BE2C (cell line): ENCODE measurements around the gene NRXN2.
A peak's percentile ranks its signal among the peaks of the same experiment; 100 is the strongest.

Source experiments
- DNase-seq: peaks from one replicate; pipeline ENCODE4 v3.0.0-alpha.2; 2020
- H3K27me3 ChIP-seq: fragments of 250-450 bp; sonication (Bioruptor Pico); 2 replicates; pipeline ENCODE4 v1.5.1; 2020; ENCODE audit warnings: mild to moderate bottlenecking
- H3K36me3 ChIP-seq: fragments of 250-450 bp; sonication (Bioruptor Pico); 2 replicates; pipeline ENCODE4 v1.5.1; 2020; ENCODE audit warnings: mild to moderate bottlenecking
- H3K4me1 ChIP-seq: fragments of 250-450 bp; sonication (Bioruptor Pico); 2 replicates; pipeline ENCODE4 v1.5.1; 2020
- H3K4me3 ChIP-seq: 2 replicates; pipeline ENCODE4 v1.5.1; 2011; ENCODE audit warnings: low read depth, low read length
- H3K9me3 ChIP-seq: fragments of 250-450 bp; sonication (Bioruptor Pico); 2 replicates; pipeline ENCODE4 v1.5.1; 2020
- TF ChIP-seq, protein P1 (sequence below): IDR thresholded peaks from 2 replicates; pipeline ENCODE4 v1.5.1; 2012; ENCODE audit warnings: mild to moderate bottlenecking, low read depth, low read length

Gene NRXN2

DNA sequence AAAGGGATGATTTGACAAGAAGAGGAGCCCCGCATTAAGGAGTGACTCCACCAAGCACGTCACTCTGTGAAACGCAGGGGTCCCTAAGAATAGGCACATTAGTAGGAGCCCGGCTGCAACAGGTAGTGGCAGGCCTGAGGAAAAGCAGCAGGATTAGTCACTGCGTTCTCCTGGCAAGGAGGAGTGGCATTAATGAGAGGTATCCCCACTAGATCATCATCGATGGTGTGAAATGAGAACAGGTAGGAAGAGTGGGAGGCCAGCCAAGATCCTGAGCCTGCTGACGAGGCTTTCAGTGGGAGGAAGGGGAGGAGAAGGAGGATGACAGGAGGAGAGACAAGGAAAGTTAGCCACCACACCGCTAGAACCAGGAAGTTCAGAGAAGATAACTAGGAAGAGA is 38.6 kb downstream of the NRXN2 start:
- TF ChIP-seq, protein P1, sequence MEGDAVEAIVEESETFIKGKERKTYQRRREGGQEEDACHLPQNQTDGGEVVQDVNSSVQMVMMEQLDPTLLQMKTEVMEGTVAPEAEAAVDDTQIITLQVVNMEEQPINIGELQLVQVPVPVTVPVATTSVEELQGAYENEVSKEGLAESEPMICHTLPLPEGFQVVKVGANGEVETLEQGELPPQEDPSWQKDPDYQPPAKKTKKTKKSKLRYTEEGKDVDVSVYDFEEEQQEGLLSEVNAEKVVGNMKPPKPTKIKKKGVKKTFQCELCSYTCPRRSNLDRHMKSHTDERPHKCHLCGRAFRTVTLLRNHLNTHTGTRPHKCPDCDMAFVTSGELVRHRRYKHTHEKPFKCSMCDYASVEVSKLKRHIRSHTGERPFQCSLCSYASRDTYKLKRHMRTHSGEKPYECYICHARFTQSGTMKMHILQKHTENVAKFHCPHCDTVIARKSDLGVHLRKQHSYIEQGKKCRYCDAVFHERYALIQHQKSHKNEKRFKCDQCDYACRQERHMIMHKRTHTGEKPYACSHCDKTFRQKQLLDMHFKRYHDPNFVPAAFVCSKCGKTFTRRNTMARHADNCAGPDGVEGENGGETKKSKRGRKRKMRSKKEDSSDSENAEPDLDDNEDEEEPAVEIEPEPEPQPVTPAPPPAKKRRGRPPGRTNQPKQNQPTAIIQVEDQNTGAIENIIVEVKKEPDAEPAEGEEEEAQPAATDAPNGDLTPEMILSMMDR = no peak
- Histone ChIP-seq H3K4me3 (no peak overlapping the region), H3K4me1 (no peaks in the 10 kb centered on the region), H3K9me3 (no peaks in the 10 kb centered on the region), H3K27me3 (no peaks in the 10 kb centered on the region), H3K36me3 (no peaks in the 10 kb centered on the region)
- DNase-seq = no peak

DNA sequence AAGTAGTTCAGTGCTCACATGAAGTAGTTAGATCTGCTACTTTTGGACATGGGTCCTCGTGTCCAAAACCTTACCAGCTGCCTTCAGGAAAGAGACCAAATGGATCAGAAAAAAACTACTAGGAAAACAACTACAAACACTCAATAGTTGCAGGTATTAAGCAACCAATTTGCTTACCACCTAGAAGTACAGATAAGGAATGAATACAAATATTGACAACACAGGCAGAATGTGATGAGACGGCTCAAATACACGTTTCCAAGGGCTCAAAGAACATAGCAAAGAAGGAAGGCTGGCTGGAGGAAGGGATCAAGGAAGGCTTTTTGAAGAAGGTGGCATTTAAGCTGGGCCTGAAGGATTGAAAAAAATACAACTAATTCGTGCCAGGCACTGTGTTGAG is 41.8 kb downstream of the NRXN2 start:
- DNase-seq = no peak
- Histone ChIP-seq H3K36me3 (no peaks in the 10 kb centered on the region), H3K4me3 (no peak overlapping the region), H3K27me3 (no peaks in the 10 kb centered on the region), H3K4me1 (peaks cover 3% of the 10 kb centered on the region), H3K9me3 (no peaks in the 10 kb centered on the region)
- TF ChIP-seq, protein P1 = no peak

DNA sequence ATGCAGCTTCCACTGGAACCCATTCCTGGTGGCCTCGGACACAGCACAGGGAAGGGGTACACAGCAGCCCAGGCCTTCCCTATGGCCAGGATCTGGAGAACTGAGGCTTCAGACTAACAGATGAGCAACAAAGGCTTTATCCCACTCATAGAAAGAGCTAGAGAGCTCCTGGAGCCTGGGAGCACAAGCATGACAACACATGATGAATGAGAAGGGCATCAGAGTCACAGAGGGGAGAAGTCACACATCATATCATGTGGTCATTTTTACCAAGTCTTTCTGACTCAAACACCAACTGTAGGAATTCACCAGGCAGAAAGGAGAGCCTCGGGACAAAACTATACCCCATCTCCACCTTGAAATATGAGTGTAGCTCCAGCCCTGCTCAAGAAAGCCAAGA is 43.2 kb downstream of the NRXN2 start:
- Histone ChIP-seq H3K27me3 (no peaks in the 10 kb centered on the region), H3K4me3 (no peak overlapping the region), H3K4me1 (peaks cover 11% of the 10 kb centered on the region)

DNA sequence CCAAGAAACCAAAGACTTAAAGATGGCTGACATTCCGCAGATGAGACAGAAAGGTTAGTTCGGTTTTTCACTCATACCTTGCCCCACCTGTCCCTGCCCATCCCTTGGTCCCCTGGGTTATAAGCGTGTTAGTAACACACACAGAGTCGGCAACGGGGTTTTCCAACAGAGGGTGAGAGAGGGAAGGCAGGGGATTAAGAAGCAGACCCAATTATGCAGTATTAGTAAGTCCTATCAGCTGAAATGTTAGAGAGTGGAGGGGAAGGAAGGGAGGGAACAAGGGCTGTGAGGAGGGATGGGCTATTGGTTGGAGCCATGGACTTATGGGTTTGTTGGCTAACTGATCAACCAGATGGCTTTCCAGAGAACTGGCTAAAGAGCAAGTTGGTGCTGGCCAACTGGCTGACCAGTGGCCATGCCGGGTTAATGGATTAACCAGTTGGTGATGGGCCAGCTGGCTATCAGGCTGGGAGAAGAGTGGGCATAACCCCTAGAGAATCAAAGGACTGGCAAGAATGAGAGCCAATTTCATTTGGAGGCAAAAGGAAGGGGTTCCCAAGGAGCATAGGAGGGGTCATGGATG is 45.5 kb downstream of the NRXN2 start:
- Histone ChIP-seq H3K27me3 (no peaks in the 10 kb centered on the region), H3K36me3 (no peaks in the 10 kb centered on the region), H3K4me3 (no peak overlapping the region), H3K4me1 (peaks cover 12% of the 10 kb centered on the region), H3K9me3 (no peaks in the 10 kb centered on the region)
- DNase-seq = no peak
- TF ChIP-seq, protein P1 = no peak

More for the DNA sequence above, 43.2 kb downstream of the NRXN2 start:
- H3K9me3 ChIP-seq = no peaks in the 10 kb centered on the region
- no peaks in the 10 kb centered on the region for H3K36me3 ChIP-seq
- TF ChIP-seq, protein P1 = no peak
- no peak for DNase-seq

DNA sequence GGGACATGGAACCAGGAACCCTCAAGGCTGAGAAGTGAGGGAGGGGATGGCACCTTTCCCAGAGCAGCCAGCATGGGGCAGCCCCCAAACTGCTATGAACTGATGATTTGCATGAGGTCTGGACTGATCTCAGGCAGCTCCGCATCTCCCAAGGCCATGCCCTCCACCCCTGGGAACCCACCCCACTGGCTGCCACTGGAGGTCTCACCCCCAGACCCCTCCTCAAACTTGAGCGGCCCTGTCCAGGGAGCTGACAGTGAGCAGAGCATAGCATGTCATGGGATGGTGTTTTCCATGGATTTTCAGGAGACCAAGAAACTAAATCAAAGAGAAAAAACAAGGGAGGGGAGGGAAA is 46.8 kb downstream of the NRXN2 start:
- no peaks in the 10 kb centered on the region for H3K9me3 ChIP-seq
- H3K4me3 ChIP-seq = no peak overlapping the region
- no peak for DNase-seq
- H3K27me3 ChIP-seq = no peaks in the 10 kb centered on the region
- peaks cover 12% of the 10 kb centered on the region for H3K4me1 ChIP-seq
- H3K36me3 ChIP-seq = no peaks in the 10 kb centered on the region
- TF ChIP-seq, protein P1 = no peak

DNA sequence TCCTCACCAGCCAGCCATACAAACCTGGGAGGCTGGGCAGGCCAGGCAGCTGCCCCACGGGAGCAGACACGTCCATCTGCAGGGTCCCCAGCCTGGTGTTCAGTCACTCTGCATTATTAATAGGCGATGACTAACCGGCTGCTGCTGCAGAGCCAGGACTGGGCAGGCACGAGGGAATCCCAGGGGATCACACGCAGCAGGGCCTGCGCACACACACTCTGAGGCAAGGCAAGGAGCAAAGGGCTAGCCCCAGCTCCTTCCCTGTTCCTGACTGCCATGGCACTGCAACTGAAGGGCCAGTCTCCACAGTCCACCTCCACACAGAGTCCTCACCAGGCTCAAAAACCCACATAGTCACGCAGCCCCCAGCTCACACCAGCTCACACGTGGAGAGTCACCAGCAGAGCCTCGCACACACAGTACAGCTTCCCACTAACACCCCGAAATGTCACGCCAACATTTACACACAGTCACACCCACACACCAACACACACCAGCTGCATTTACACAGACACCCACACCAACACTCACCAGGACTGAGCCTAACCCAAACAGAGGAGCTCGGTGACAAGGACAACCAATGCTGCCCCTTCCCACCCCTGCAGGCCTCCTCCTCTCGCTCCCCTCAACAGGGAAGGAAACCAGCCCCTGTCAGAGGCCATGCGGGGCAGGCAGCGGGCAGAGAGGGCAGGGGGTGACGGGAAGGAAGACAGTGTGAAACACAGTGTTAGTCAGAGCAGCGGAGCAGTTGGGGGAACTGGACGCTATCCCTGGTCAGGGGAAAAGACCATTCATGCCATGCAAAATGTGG is 47.3 kb downstream of the NRXN2 start:
- peaks cover 12% of the 10 kb centered on the region for H3K4me1 ChIP-seq
- H3K9me3 ChIP-seq = no peaks in the 10 kb centered on the region
- H3K36me3 ChIP-seq = no peaks in the 10 kb centered on the region
- peak; percentile 89 for DNase-seq
- H3K4me3 ChIP-seq = no peak overlapping the region
- H3K27me3 ChIP-seq = no peaks in the 10 kb centered on the region
- TF ChIP-seq, protein P1 = no peak
